DMS153 (cell line): ENCODE data around the gene S1PR1.
A peak's percentile ranks its signal among the peaks of the same experiment; 100 is the strongest.
"Not testable (repeated sequence)": the region's sequence is repeated elsewhere in the genome, so short reads cannot be mapped to it uniquely, and the experiment has no call there.

Experiments
- DNase-seq: peaks from one replicate; lab custom pipeline; 2025; lab: John Stamatoyannopoulos, UW

Gene S1PR1

GRCh38 chr1:101236516-101237228 lies at the start of gene S1PR1:
S1PR1 (plus strand) TSS chr1:101237019; CDS start chr1:101238985, 1,966 bp downstream.
- DNase-seq = no peak

- no peak for DNase-seq
Measured at GRCh38 chr1:101187297-101187696, 49.5 kb upstream of the S1PR1 start.

- no peak for DNase-seq
Measured at GRCh38 chr1:101188331-101188730, 48.5 kb upstream of the S1PR1 start.

- not testable (repeated sequence) for DNase-seq
Measured at GRCh38 chr1:101188968-101189367, 47.9 kb upstream of the S1PR1 start.

- no peak for DNase-seq
Measured at GRCh38 chr1:101190441-101190840, 46.4 kb upstream of the S1PR1 start.

GRCh38 chr1:101191049-101191448 lies 45.8 kb upstream of the S1PR1 start:
- DNase-seq = no peak

GRCh38 chr1:101193733-101194169 lies 43.1 kb upstream of the S1PR1 start:
- no peak for DNase-seq

- DNase-seq = no peak
Measured at GRCh38 chr1:101194746-101195145, 42.1 kb upstream of the S1PR1 start.

- no peak for DNase-seq
Measured at GRCh38 chr1:101196668-101197067, 40.2 kb upstream of the S1PR1 start.

- no peak for DNase-seq
Measured at GRCh38 chr1:101198842-101199636, 37.8 kb upstream of the S1PR1 start.

GRCh38 chr1:101199637-101199982 lies 37.2 kb upstream of the S1PR1 start:
- no peak for DNase-seq

GRCh38 chr1:101200513-101200912 lies 36.3 kb upstream of the S1PR1 start:
- no peak for DNase-seq

GRCh38 chr1:101203820-101204540 lies 32.8 kb upstream of the S1PR1 start:
- peak; percentile 39 for DNase-seq

GRCh38 chr1:101205457-101205856 lies 31.4 kb upstream of the S1PR1 start:
- DNase-seq = no peak

- DNase-seq = not testable (repeated sequence)
Measured at GRCh38 chr1:101206139-101206538, 30.7 kb upstream of the S1PR1 start.

- DNase-seq = not testable (repeated sequence)
Measured at GRCh38 chr1:101207271-101207670, 29.5 kb upstream of the S1PR1 start.

- no peak for DNase-seq
Measured at GRCh38 chr1:101207891-101208290, 28.9 kb upstream of the S1PR1 start.

GRCh38 chr1:101215363-101216011 lies 21.3 kb upstream of the S1PR1 start:
- no peak for DNase-seq

GRCh38 chr1:101216623-101217022 lies 20.2 kb upstream of the S1PR1 start:
- peak; percentile 59 for DNase-seq

GRCh38 chr1:101217148-101217547 lies 19.7 kb upstream of the S1PR1 start:
- no peak for DNase-seq

- not testable (repeated sequence) for DNase-seq
Measured at GRCh38 chr1:101218968-101219367, 17.9 kb upstream of the S1PR1 start.
